Peyer's patch (tissue), 4 donors: ENCODE data around the gene GALNT9.

Experiments used
- POLR2A ChIP-seq, 2 donors: fragments of 450-650 bp; IDR thresholded peaks; one replicate each; pipeline ENCODE4 v1.5.1; 2017; ENCODE audit warnings: antibody characterized with exemption in 2 of 2, mild to moderate bottlenecking in 2 of 2, moderate library complexity in 2 of 2
- TF ChIP-seq, protein P1 (sequence below), 6 experiments: fragments of 450-650 bp in 4 of 6; fragments of 200-600 bp in 2 of 6; sonication (generic) in 1 of 6; IDR thresholded peaks; one replicate each; pipeline ENCODE4 v1.5.1; 2017 to 2019; ENCODE audit warnings: antibody characterized with exemption in 6 of 6, mild to moderate bottlenecking in 3 of 6, moderate library complexity in 1 of 6

DNA sequence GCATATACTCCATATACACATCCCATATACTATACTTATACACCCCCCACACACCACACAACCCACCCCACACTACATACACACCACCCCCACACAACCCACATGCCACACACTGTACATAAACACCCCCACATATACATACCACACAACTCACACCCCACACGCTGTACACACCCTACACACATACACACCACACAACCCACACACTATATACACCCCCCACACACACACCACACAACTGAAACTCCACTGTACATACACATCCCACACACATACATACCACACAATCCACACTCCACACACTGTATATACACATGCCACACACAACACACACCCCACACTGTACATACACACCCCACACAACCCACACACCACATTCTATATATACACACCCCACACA, 104.2 kb downstream of the GALNT9 start:
- TF ChIP-seq, protein P1, sequence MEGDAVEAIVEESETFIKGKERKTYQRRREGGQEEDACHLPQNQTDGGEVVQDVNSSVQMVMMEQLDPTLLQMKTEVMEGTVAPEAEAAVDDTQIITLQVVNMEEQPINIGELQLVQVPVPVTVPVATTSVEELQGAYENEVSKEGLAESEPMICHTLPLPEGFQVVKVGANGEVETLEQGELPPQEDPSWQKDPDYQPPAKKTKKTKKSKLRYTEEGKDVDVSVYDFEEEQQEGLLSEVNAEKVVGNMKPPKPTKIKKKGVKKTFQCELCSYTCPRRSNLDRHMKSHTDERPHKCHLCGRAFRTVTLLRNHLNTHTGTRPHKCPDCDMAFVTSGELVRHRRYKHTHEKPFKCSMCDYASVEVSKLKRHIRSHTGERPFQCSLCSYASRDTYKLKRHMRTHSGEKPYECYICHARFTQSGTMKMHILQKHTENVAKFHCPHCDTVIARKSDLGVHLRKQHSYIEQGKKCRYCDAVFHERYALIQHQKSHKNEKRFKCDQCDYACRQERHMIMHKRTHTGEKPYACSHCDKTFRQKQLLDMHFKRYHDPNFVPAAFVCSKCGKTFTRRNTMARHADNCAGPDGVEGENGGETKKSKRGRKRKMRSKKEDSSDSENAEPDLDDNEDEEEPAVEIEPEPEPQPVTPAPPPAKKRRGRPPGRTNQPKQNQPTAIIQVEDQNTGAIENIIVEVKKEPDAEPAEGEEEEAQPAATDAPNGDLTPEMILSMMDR (IDR thresholded peaks at IDR 0.05): no peak
- TF ChIP-seq POLR2A (IDR thresholded peaks at IDR 0.05): no peak
